ENCODE data around the gene C2orf72. TPM values are rescaled to one million over a fixed set of nuclear protein-coding genes. Genes with fewer than 3 reads are reported as not detected.

Gene C2orf72
- total and polyA plus RNA-seq, 2 of the 13 experiments (the other 11 are each of a cell fraction or from before 2014, with no cell fraction given): 147 to 203 TPM

- TF ChIP-seq POLR2A (IDR thresholded peaks at IDR 0.05; ENCODE audit: insufficient read depth in 1 of 2, low read depth in 2 of 2, low read length in 2 of 2) (peak in 1 of 2 experiments; percentile 37; a peak in 2 of 4 replicates), ZNF841 (CRISPR knock-in tag; IDR thresholded peaks at IDR 0.05; ENCODE audit: borderline replicate concordance) (no peak), MAX (IDR thresholded peaks at IDR 0.05) (0 out of 2 replicates have a peak, but pooled peaks have one; percentile 7), YEATS4 (CRISPR knock-in tag; IDR thresholded peaks at IDR 0.05; ENCODE audit: borderline replicate concordance) (0 out of 2 replicates have a peak, but pooled peaks have one; percentile 44), GTF3A (CRISPR knock-in tag; conservative IDR thresholded peaks at IDR 0.05) (no peak), TFAP4 (IDR thresholded peaks at IDR 0.05; ENCODE audit: borderline replicate concordance, low read depth) (no peak), ZNF143 (CRISPR knock-in tag; IDR thresholded peaks at IDR 0.05) (0 out of 2 replicates have a peak, but pooled peaks have one; percentile 3), GABPB1 (CRISPR knock-in tag; IDR thresholded peaks at IDR 0.05) (no peak), ZNF280B (CRISPR knock-in tag; IDR thresholded peaks at IDR 0.05; ENCODE audit: borderline replicate concordance) (no peak), ZNF317 (CRISPR knock-in tag; IDR thresholded peaks at IDR 0.05) (no peak), ZNF800 (CRISPR knock-in tag; IDR thresholded peaks at IDR 0.05) (peak; percentile 53; the same call in 1 of the 2 replicates), ZNF263 (CRISPR knock-in tag; IDR thresholded peaks at IDR 0.05) (0 out of 2 replicates have a peak, but pooled peaks have one; percentile 6), SUZ12 (IDR thresholded peaks at IDR 0.05; ENCODE audit: low read depth, low read length) (no peak), ATF5 (CRISPR knock-in tag; IDR thresholded peaks at IDR 0.05; ENCODE audit: low read depth) (no peak), ZNF572 (CRISPR knock-in tag; IDR thresholded peaks at IDR 0.05) (no peak), TRIM22 (IDR thresholded peaks at IDR 0.05) (no peak), E2F5 (CRISPR knock-in tag; conservative IDR thresholded peaks at IDR 0.05) (no peak), PTBP1 (IDR thresholded peaks at IDR 0.05; ENCODE audit: low read depth, low read length, poor library complexity, severe bottlenecking) (no peak), ADNP (CRISPR knock-in tag; IDR thresholded peaks at IDR 0.05) (no peak), HNF4A (CRISPR knock-in tag; IDR thresholded peaks at IDR 0.05) (0 out of 2 replicates have a peak, but pooled peaks have one; percentile 6)
Observed at GRCh38 chr2:231039294-231039664, 2.0 kb downstream of the C2orf72 start (continued).

Measured in HepG2 (cell line).